ENCODE measurements around the gene KIAA1671. TPM values are rescaled to one million over a fixed set of nuclear protein-coding genes. Genes with fewer than 3 reads are reported as not detected.
"Not testable (repeated sequence)": the region's sequence is repeated elsewhere in the genome, so short reads cannot be mapped to it uniquely, and the experiment has no call there.

Gene KIAA1671
- total and polyA plus RNA-seq, 9 of the 15 experiments (the other 6 are each of a cell fraction or from before 2014, with no cell fraction given), result under 0.01 to 0.11 (median 0.02) TPM; not detected in 5

DNA sequence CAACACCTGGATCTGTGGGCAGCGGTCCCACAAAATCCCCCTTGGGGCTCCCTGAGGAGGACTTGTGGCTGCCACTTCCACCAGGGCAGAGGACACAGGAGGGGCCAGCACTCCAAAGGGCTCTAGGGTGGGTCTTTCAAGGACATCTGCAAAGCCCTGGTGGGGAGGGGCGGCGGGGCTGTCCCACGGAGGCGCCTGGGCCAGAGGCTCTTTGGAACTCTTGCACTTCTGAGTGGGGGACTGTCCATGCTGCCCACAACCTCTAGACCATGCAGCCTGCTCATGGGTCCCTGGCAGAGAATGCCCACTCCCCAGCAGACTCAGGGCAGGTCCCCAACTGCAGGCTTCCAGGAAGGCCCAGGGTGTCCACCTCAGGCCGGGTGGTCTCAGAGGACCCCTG lies 225.8 kb downstream of the KIAA1671 start:
- in situ Hi-C loops (cut with MboI); intact Hi-C loops (cut with micrococcal nuclease); POLR2A ChIA-PET; CTCF ChIA-PET (ENCODE audit: low intra/inter-chr PET ratio); H3K27ac ChIP-seq (ENCODE audit: extremely low read depth, low read depth, low read length); H3K9me1 ChIP-seq (ENCODE audit: control insufficient read depth, insufficient read depth, low read length); H3K79me2 ChIP-seq (ENCODE audit: control insufficient read depth, insufficient read depth, low read length); H3K4me3 ChIP-seq; H3K36me3 ChIP-seq (ENCODE audit: control insufficient read depth, insufficient read depth, low read length); H3K9me3 ChIP-seq (replicated peaks; ENCODE audit: control insufficient read depth, insufficient read depth, low read depth, low read length); H3K4me2 ChIP-seq (ENCODE audit: insufficient read depth, low read length); BruUV-seq (replicated peaks); H4K20me1 ChIP-seq (replicated peaks; ENCODE audit: control insufficient read depth, insufficient read depth, low read length); H3K4me1 ChIP-seq (replicated peaks in 1 of 2; ENCODE audit: control insufficient read depth in 2 of 2, insufficient read depth in 2 of 2, low read length in 2 of 2); H3K9ac ChIP-seq (ENCODE audit: insufficient read depth in 1 of 2, low read depth in 2 of 2, low read length in 2 of 2); ATAC-seq; FAIRE-seq; H2AFZ ChIP-seq (ENCODE audit: low read depth, low read length); DNase-seq (ENCODE audit: extremely low read depth in 1 of 4, low spot score in 3 of 4): not testable (repeated sequence)
- 34% methylated on average over 5 of the region's 6 CpGs for WGBS (ENCODE audit: insufficient coverage, low coverage, missing lambda C conversion rate)
- peaks cover 0 to 11% of the 10 kb centered on the region in 2 experiments; a peak in 3 of 5 replicates for H3K27me3 ChIP-seq (ENCODE audit: control insufficient read depth in 2 of 2, insufficient read depth in 2 of 2, low read length in 2 of 2)

DNA sequence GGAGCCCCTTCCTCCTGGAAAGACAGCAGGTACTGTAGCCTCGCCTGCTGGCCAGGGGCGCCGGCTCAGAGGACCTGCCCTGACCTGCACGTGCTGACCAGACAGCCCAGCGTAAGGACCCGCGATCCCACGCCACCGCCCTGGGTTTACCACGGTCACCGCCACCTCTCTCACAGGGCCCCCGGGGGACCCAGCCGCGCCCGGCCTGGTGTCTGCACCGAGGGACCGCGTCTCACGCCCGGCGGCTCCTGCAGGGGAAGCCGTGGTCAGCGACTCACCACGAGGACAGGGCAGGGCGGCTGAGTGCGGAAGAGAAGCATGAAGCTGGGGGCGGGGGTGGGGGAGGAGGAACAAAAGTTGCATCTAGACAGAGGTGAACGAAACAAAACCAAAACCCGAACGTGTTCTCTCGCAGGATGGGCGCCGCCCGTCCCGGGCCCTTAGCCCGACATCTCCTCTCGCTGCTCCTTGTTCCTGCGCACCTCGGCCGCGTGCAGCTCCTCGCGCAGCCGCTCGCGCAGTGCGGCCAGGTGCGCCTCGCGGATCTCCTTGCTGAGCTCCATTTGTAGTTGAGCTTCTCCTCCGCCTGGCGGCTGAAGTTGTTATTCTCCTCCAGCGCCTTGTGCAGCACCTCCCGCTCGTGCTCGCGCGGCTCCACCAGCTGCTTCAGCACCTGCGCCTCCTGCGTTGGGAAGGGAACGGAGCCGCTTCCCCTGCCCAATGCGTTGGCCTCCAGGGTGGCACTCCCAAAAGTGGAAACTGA lies 226.5 kb downstream of the KIAA1671 start:
- WGBS (ENCODE audit: insufficient coverage, low coverage, missing lambda C conversion rate), result 40% methylated on average over 25 of the region's 63 CpGs
- POLR2A ChIA-PET, FAIRE-seq: not testable (repeated sequence)

More for the DNA sequence above, 226.5 kb downstream of the KIAA1671 start:
- H3K27ac ChIP-seq (ENCODE audit: extremely low read depth, low read depth, low read length); in situ Hi-C loops (cut with MboI); H3K9me1 ChIP-seq (ENCODE audit: control insufficient read depth, insufficient read depth, low read length); DNase-seq (ENCODE audit: extremely low read depth in 1 of 4, low spot score in 3 of 4); H3K4me2 ChIP-seq (ENCODE audit: insufficient read depth, low read length); CTCF ChIA-PET (ENCODE audit: low intra/inter-chr PET ratio); intact Hi-C loops (cut with micrococcal nuclease); H3K79me2 ChIP-seq (ENCODE audit: control insufficient read depth, insufficient read depth, low read length); H3K9ac ChIP-seq (ENCODE audit: insufficient read depth in 1 of 2, low read depth in 2 of 2, low read length in 2 of 2); H3K36me3 ChIP-seq (ENCODE audit: control insufficient read depth, insufficient read depth, low read length); H3K4me3 ChIP-seq; H3K4me1 ChIP-seq (replicated peaks in 1 of 2; ENCODE audit: control insufficient read depth in 2 of 2, insufficient read depth in 2 of 2, low read length in 2 of 2); H4K20me1 ChIP-seq (replicated peaks; ENCODE audit: control insufficient read depth, insufficient read depth, low read length); BruUV-seq (replicated peaks); H2AFZ ChIP-seq (ENCODE audit: low read depth, low read length); H3K9me3 ChIP-seq (replicated peaks; ENCODE audit: control insufficient read depth, insufficient read depth, low read depth, low read length): not testable (repeated sequence)
- ATAC-seq, result peak; percentile 53
- TF ChIP-seq, protein P1, sequence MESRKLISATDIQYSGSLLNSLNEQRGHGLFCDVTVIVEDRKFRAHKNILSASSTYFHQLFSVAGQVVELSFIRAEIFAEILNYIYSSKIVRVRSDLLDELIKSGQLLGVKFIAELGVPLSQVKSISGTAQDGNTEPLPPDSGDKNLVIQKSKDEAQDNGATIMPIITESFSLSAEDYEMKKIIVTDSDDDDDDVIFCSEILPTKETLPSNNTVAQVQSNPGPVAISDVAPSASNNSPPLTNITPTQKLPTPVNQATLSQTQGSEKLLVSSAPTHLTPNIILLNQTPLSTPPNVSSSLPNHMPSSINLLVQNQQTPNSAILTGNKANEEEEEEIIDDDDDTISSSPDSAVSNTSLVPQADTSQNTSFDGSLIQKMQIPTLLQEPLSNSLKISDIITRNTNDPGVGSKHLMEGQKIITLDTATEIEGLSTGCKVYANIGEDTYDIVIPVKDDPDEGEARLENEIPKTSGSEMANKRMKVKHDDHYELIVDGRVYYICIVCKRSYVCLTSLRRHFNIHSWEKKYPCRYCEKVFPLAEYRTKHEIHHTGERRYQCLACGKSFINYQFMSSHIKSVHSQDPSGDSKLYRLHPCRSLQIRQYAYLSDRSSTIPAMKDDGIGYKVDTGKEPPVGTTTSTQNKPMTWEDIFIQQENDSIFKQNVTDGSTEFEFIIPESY (CRISPR knock-in tag; IDR thresholded peaks at IDR 0.05), result peak; percentile 69
- peaks cover 0 to 14% of the 10 kb centered on the region in 2 experiments; a peak in 3 of 5 replicates for H3K27me3 ChIP-seq (ENCODE audit: control insufficient read depth in 2 of 2, insufficient read depth in 2 of 2, low read length in 2 of 2)
